HEK293 (cell line): ENCODE data around the gene DNAJB5.

Source experiments
- PRDM1 ChIP-seq: fragments of 450-650 bp; formaldehyde crosslinking; IDR thresholded peaks from 2 replicates; pipeline ENCODE4; 2016; ENCODE audit warnings: missing biosample characterization, missing genetic modification characterization
- YY1 ChIP-seq: fragments of 450-650 bp; formaldehyde crosslinking; IDR thresholded peaks from 2 replicates; pipeline ENCODE4 v1.5.1; 2018; ENCODE audit warnings: missing biosample characterization, missing genetic modification characterization
- ZNF2 ChIP-seq: fragments of 450-650 bp; formaldehyde crosslinking; IDR thresholded peaks from 2 replicates; pipeline ENCODE4 v1.5.1; 2016; ENCODE audit warnings: missing biosample characterization, missing genetic modification characterization
- ZNF24 ChIP-seq: fragments of 450-650 bp; formaldehyde crosslinking; IDR thresholded peaks from 2 replicates; pipeline ENCODE4 v1.5.1; 2016; ENCODE audit warnings: missing biosample characterization, missing genetic modification characterization
- ZNF274 ChIP-seq, 2 experiments: fragments of 200-500 bp in 1 of 2; fragments of 450-650 bp in 1 of 2; sonication (Bioruptor generic) in 1 of 2; formaldehyde crosslinking in 1 of 2; IDR thresholded peaks; 2 replicates each; pipeline versions ENCODE4 v1.5.1 to v1.6.1; 2014 to 2016; ENCODE audit warnings: borderline replicate concordance in 1 of 2, inconsistent platforms in 1 of 2, low read length in 1 of 2, missing biosample characterization in 1 of 2, missing genetic modification characterization in 1 of 2
- ZNF292 ChIP-seq: fragments of 450-650 bp; formaldehyde crosslinking; IDR thresholded peaks from 2 replicates; pipeline ENCODE4 v1.5.1; 2016; ENCODE audit warnings: low read depth, missing biosample characterization, missing genetic modification characterization, borderline replicate concordance
- ZNF335 ChIP-seq: fragments of 450-650 bp; formaldehyde crosslinking; conservative IDR thresholded peaks from 2 replicates; pipeline ENCODE4 v1.5.1; 2016; ENCODE audit warnings: missing biosample characterization, missing genetic modification characterization
- ZNF544 ChIP-seq: fragments of 450-650 bp; formaldehyde crosslinking; IDR thresholded peaks from 2 replicates; pipeline ENCODE4 v1.5.0; 2017; ENCODE audit warnings: missing biosample characterization, missing genetic modification characterization
- ZNF561 ChIP-seq: fragments of 450-650 bp; IDR thresholded peaks from 2 replicates; pipeline ENCODE4 v1.5.1; 2018; ENCODE audit warnings: missing biosample characterization, missing genetic modification characterization, borderline replicate concordance
- ZNF747 ChIP-seq: fragments of 450-650 bp; formaldehyde crosslinking; IDR thresholded peaks from 2 replicates; pipeline ENCODE4 v1.5.1; 2016; ENCODE audit warnings: missing biosample characterization, missing genetic modification characterization
- TF ChIP-seq, protein P1 (sequence below): fragments of 450-650 bp; formaldehyde crosslinking; IDR thresholded peaks from 2 replicates; pipeline ENCODE4 v1.5.1; 2016; ENCODE audit warnings: missing biosample characterization, missing genetic modification characterization
- TF ChIP-seq, protein P2 (sequence below): fragments of 450-650 bp; formaldehyde crosslinking; IDR thresholded peaks from 2 replicates; pipeline ENCODE4 v1.5.1; 2016; ENCODE audit warnings: missing biosample characterization, missing genetic modification characterization
- TF ChIP-seq, protein P3 (sequence below): fragments of 450-650 bp; formaldehyde crosslinking; IDR thresholded peaks from 2 replicates; pipeline ENCODE4 v1.5.1; 2016; ENCODE audit warnings: missing biosample characterization, missing genetic modification characterization

DNA sequence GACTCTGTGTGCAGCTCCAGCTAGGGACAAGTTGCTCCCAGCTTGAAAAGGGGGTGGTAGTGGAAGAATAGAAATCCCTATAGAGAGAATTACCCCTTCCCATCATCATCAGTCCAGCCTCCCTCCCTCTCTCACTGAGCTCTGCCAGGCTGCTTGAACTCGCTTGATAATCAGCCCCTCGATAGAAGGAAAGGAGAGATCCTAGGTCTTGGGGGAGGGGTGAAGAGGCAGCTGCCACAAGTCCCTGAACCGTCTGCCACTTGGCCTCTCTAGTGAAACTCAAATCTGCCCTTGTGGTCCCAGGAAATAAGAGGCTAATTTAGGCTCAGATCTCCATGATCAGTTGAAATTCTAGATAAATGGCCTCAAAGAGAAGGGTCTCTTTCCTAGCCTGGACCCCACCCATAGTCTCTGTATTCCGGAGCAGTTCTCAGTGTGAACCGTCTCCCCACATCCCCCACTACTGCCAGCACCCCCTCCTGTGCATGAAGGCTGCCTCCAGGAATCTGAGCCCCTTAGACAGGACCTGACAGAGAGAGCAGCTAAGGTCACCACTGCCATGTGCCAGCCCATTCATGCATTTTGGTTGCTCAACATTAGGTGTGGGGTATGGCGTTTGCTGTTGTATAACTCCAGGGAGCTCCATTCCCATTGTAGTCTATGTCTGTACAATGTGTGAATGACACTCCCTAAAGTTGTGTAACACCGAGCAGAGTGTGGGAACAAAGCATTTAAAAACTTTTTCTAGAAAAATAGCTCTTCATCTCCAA, 5.5 kb downstream of the DNAJB5 start:
- TF ChIP-seq, protein P1, sequence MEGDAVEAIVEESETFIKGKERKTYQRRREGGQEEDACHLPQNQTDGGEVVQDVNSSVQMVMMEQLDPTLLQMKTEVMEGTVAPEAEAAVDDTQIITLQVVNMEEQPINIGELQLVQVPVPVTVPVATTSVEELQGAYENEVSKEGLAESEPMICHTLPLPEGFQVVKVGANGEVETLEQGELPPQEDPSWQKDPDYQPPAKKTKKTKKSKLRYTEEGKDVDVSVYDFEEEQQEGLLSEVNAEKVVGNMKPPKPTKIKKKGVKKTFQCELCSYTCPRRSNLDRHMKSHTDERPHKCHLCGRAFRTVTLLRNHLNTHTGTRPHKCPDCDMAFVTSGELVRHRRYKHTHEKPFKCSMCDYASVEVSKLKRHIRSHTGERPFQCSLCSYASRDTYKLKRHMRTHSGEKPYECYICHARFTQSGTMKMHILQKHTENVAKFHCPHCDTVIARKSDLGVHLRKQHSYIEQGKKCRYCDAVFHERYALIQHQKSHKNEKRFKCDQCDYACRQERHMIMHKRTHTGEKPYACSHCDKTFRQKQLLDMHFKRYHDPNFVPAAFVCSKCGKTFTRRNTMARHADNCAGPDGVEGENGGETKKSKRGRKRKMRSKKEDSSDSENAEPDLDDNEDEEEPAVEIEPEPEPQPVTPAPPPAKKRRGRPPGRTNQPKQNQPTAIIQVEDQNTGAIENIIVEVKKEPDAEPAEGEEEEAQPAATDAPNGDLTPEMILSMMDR: no peak
- TF ChIP-seq ZNF747 (tag by site-specific recombination): no peak
- TF ChIP-seq ZNF335 (tag by site-specific recombination): no peak
- TF ChIP-seq PRDM1 (tag by site-specific recombination): no peak
- TF ChIP-seq YY1 (tag by site-specific recombination): no peak
- no peak for TF ChIP-seq ZNF292 (tag by site-specific recombination)
- TF ChIP-seq ZNF2 (tag by site-specific recombination): no peak
- TF ChIP-seq ZNF24: no peak
- TF ChIP-seq ZNF274 (IDR thresholded peaks at IDR 0.05; ENCODE audit: low read length): no peak
- TF ChIP-seq ZNF274 (tag by site-specific recombination; IDR thresholded peaks at IDR 0.05; ENCODE audit: borderline replicate concordance): no peak
- TF ChIP-seq ZNF544 (tag by site-specific recombination): no peak
- TF ChIP-seq, protein P2, sequence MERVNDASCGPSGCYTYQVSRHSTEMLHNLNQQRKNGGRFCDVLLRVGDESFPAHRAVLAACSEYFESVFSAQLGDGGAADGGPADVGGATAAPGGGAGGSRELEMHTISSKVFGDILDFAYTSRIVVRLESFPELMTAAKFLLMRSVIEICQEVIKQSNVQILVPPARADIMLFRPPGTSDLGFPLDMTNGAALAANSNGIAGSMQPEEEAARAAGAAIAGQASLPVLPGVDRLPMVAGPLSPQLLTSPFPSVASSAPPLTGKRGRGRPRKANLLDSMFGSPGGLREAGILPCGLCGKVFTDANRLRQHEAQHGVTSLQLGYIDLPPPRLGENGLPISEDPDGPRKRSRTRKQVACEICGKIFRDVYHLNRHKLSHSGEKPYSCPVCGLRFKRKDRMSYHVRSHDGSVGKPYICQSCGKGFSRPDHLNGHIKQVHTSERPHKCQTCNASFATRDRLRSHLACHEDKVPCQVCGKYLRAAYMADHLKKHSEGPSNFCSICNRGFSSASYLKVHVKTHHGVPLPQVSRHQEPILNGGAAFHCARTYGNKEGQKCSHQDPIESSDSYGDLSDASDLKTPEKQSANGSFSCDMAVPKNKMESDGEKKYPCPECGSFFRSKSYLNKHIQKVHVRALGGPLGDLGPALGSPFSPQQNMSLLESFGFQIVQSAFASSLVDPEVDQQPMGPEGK (tag by site-specific recombination): no peak
- TF ChIP-seq, protein P3, sequence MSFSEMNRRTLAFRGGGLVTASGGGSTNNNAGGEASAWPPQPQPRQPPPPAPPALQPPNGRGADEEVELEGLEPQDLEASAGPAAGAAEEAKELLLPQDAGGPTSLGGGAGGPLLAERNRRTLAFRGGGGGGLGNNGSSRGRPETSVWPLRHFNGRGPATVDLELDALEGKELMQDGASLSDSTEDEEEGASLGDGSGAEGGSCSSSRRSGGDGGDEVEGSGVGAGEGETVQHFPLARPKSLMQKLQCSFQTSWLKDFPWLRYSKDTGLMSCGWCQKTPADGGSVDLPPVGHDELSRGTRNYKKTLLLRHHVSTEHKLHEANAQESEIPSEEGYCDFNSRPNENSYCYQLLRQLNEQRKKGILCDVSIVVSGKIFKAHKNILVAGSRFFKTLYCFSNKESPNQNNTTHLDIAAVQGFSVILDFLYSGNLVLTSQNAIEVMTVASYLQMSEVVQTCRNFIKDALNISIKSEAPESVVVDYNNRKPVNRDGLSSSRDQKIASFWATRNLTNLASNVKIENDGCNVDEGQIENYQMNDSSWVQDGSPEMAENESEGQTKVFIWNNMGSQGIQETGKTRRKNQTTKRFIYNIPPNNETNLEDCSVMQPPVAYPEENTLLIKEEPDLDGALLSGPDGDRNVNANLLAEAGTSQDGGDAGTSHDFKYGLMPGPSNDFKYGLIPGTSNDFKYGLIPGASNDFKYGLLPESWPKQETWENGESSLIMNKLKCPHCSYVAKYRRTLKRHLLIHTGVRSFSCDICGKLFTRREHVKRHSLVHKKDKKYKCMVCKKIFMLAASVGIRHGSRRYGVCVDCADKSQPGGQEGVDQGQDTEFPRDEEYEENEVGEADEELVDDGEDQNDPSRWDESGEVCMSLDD (tag by site-specific recombination): no peak
- TF ChIP-seq ZNF561 (tag by site-specific recombination): no peak
